Neural cell (in vitro differentiated cells): ENCODE measurements around the gene PYGO2.

Experiments
- CTCF ChIP-seq: fragments of 450-650 bp; IDR thresholded peaks from 2 replicates; pipeline ENCODE4 v1.5.1; 2014; ENCODE audit warnings: antibody characterized with exemption, mild to moderate bottlenecking, moderate library complexity; ENCODE audit not compliant: poor library complexity, severe bottlenecking
- EP300 ChIP-seq: fragments of 450-650 bp; conservative IDR thresholded peaks from 2 replicates; pipeline ENCODE4 v1.6.1; 2014; ENCODE audit warnings: antibody characterized with exemption, mild to moderate bottlenecking, moderate library complexity; ENCODE audit not compliant: poor library complexity, severe bottlenecking
- EZH2 ChIP-seq: fragments of 200-600, 300-800 bp; shearing (Covaris generic), sonication (generic); IDR thresholded peaks from 2 replicates; pipeline ENCODE4 v1.6.1; 2014; ENCODE audit warnings: antibody characterized with exemption, low read length, borderline replicate concordance, mild to moderate bottlenecking; ENCODE audit not compliant: insufficient read depth, poor library complexity, severe bottlenecking
- MXI1 ChIP-seq: fragments of 450-650 bp; conservative IDR thresholded peaks from 2 replicates; pipeline ENCODE4 v1.6.1; 2014; ENCODE audit warnings: antibody characterized with exemption, mild to moderate bottlenecking; ENCODE audit not compliant: poor library complexity, severe bottlenecking
- POLR2AphosphoS5 ChIP-seq: IDR thresholded peaks from 2 replicates; pipeline ENCODE4 v1.6.1; 2012
- RAD21 ChIP-seq: fragments of 450-650 bp; conservative IDR thresholded peaks from 2 replicates; pipeline ENCODE4 v1.6.1; 2014; ENCODE audit warnings: antibody characterized with exemption, mild to moderate bottlenecking, moderate library complexity

GRCh38 chr1:154943649-154944400 lies 17.8 kb downstream of the PYGO2 start:
- TF ChIP-seq CTCF (peak; percentile 84), POLR2AphosphoS5 (no peak), RAD21 (peak; percentile 84), EZH2 (no peak), MXI1 (no peak), EP300 (no peak)
